Activated T-helper 17 cell treated with anti-CD3 and anti-CD28 coated beads, Interleukin-2, amount 50 U/mL, for 72 hours (primary cell): ENCODE data around the gene CFAP210. TPM values are rescaled to one million over a fixed set of nuclear protein-coding genes. Genes with fewer than 3 reads are reported as not detected.

Experiments
- total RNA-seq, 2 donors: library from RNA; stranded (reverse); gene quantifications; one replicate each; pipeline ENCODE4 v1.2.3, GENCODE V29; 2022

The CFAP210 gene
- total RNA-seq, 2 donors from 2014 or later, result not detected

Other genes starting within 250 kb of the CFAP210 start
- 1 to 10 TPM; 1.8 to 4.0 TPM for gene BBS5, start 214.9 kb downstream of the CFAP210 start, total RNA-seq
- gene KLHL41, start 184.7 kb downstream of the CFAP210 start, total RNA-seq, result not detected
- 10 to 100 TPM; 59.6 to 60.2 TPM for gene FASTKD1, start 120.5 kb downstream of the CFAP210 start, total RNA-seq
- gene PPIG, start 110.1 kb downstream of the CFAP210 start, total RNA-seq, result 10 to 100 TPM; 53.0 to 60.3 TPM
- 1 to 10 TPM; 2.9 to 4.3 TPM for gene PHOSPHO2, start 64 bp upstream of the CFAP210 start, total RNA-seq
- gene KLHL23, start 39.4 kb upstream of the CFAP210 start, total RNA-seq, result 10 to 100 TPM in 1 of 2 donors, 1 to 10 TPM in 1; 3.2 to 10.4 TPM
- 100 to 1,000 TPM in 1 of 2 donors, 10 to 100 TPM in 1; 39.5 to 112 TPM for gene SSB, start 104.5 kb upstream of the CFAP210 start, total RNA-seq
- gene METTL5, start 130.5 kb upstream of the CFAP210 start, total RNA-seq, result 10 to 100 TPM; 54.4 to 78.7 TPM
- gene UBR3, start 133.0 kb upstream of the CFAP210 start, total RNA-seq, result 10 to 100 TPM; 28.6 to 32.7 TPM